ENCODE measurements around the gene ACOT11.
"Not testable (repeated sequence)": the region's sequence is repeated elsewhere in the genome, so short reads cannot be mapped to it uniquely, and the experiment has no call there.

Gene ACOT11

DNA sequence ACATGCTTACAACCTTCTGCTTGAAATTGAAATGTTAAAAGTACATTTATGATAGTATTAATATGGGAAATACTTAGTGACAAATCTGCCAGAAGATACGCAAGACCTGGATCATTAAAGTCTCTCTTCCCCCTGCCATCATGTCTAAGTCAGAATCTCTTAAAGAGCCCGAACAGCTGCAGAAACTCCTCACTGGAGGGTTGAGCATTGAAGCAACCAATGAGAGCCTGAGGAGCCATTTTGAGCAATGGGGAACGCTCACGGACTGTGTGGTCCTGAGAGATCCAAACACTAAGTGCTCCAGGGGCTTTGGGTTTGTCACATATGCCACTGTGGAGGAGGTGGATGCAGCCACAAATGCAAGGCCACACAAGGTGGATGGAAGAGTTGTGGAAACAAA, 11.4 kb upstream of the ACOT11 start:
- in situ Hi-C loops (cut with MboI; ENCODE audit: low sequenced_read_pairs): not testable (repeated sequence)

DNA sequence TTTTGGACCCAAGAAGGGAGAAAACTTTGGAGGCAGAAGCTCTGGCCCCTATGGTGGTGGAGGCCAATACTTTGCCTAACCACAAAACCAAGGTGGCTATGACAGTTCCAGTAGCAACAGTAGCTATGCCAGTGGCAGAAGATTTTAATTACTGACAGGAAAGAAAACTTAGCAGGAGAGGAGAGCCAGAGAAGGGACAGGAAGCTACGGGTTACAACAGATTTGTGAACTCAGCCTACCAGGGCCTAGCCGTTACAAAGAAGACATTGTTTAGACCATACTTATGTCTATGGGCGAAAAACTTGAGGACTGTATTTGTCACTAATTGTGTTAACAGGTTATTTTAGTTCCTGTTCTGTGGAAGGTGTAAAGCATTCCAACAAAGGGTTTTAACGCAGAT, 10.4 kb upstream of the ACOT11 start:
- in situ Hi-C loops (cut with MboI; ENCODE audit: low sequenced_read_pairs): no loop called here

DNA sequence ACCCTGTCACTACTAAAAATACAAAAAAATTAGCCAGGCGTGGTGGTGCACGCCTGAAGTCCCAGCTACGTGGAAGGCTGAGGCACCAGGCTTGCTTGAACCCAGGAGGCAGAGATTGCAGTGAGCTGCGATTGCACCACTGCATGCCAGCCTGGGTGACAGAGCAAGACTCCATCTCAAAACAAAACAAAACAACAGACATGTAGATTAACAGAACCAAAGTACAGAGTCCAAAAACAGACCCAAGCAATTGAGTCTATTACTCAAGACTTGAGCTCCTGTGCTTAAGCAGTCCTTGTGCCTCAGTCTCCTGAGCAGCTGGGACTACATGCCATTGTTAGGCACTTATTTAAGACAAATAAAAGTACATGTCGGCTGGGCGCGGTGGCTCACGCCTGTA, 9.5 kb upstream of the ACOT11 start:
- in situ Hi-C loops (cut with MboI; ENCODE audit: low sequenced_read_pairs): no loop called here

DNA sequence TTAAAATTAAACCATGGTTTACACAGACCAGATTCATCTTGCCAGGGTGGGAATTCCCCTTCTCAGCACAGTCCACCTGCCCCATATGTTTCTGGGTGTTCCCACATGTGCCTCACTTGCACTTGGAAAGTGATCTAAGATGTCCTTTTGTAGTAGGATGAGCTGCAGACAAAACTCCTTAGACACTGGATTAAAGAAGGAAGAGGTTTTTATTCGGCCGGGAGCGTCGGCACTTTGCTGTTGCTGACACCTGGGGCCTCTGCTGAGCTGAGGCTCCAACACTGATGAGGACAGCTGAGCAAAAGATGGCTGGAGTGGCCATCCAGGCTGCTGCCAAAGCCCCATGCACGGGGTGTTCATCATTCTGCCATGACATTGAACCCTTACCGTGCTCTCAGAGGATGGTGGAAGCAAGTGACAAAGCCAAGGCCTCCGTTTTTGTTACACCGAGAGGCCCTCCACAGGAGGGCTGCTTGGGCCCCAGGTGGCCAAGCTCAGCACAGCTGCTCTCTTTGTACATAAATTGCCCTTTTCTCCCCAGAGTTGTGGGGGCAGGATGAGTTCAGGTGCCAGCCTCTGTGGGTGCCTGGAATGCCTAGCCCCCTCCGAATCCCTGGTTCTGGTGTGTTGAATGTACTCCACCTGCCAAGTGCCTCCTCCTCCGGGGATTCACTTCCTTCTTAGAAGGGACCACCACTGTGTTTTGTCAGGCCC, 7.3 kb upstream of the ACOT11 start:
- in situ Hi-C loops (cut with MboI; ENCODE audit: low sequenced_read_pairs): no loop called here

DNA sequence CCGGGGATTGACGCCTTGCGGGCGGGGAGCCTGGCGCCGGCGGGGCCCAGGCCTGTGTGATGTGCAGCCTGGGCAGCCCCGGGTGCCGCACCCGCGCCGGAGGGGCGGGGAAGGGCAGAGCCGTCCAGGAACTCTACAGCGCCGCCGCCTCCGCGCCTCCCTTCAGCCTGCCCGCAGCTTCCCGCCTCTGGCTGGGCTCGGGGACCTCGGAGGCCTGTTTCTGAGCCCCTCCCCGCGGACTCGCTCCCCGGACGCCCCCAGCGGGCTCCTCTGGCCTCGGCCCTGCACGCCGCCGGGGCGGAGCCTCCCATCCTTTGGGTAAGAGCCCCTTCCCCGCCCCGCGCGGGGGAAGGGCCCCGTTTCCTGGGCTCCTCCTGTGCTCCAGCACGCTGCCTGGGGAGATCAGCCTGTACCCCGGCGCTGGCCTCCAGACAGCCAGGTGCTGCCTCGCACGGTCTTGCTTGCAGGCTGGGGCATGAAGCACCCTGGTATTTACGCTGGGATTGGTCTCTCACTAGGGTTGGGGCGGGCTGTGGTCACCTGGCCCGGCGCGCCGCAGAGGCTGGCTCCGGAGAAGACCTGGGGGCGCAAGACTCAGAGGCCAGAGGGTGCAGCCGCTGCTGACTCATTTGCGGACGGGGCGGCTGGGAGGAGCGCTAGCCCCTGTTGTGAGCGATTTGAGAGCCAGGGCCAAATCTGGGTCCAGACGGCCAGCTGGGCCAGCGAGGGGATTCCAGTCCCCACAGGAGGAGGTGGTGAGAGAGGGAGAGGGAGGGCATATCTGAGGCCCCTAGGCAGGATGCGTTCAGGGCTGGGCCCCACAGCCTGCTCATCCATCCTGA, 5.7 kb upstream of the ACOT11 start:
- in situ Hi-C loops (cut with MboI; ENCODE audit: low sequenced_read_pairs): no loop called here

DNA sequence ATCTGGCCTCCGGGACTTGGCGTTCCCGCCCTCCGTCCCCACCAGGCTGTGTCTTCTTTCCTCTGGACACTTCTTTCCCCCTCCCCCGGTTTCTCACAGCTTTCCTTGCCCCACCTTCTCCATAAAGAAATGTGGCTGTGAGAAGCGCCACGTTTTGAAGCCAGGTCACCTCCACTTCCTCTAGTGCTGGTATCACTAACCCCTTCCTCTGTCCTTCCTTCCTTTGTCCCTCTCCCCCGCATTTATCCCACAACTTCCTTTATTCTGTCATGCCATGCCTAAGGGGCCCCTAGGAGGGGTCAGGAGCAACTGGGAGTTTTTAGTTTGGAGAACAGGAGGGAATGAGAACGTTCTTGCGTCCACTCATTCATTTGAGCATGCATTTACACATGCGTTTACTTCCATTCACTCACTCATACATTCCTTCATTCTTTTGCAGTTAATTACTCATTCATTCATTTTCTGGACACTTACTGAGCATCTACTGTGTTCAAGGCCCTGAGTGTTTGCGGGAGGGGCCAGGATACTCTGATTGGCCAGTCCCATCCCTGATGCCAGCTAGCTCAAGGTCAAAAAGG, 5.0 kb upstream of the ACOT11 start:
- in situ Hi-C loops (cut with MboI; ENCODE audit: low sequenced_read_pairs): no loop called here

DNA sequence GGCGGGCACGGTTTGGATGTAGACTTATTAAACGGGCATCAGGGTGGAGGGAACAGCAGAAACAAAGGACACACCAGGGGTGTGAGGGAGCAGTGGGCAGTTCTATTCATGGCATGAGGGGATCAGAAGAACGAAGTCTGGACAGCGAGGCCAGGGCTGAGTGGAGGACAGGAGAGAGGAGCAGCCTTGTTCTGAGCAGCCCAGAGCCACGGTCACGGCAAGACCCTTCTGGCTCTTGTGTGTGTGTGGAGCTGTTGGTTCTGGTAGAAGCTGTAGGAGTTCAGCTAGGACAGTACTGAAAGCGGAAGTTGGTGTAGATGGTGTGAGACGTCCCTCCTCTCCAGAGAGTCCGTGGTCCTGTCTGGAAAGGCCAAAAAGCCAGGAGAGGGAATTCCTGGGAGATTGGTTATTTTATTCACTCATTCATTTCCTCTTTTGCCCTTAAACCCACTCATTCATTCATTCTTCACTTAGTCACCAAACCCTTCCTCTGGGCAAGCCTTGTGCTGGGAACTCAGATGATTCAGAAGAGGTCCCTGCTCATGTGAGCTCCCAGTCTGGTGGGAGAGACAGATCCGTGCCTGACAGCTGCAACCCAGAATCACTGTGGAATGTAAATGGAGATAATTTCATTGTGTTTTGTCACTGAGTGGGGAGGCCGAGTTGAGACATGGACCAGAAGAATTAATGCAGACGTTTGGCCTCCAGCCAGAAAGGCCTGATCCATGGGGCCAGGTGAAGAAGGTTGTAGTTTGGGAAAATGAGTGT, 4.1 kb upstream of the ACOT11 start:
- in situ Hi-C loops (cut with MboI; ENCODE audit: low sequenced_read_pairs): no loop called here

DNA sequence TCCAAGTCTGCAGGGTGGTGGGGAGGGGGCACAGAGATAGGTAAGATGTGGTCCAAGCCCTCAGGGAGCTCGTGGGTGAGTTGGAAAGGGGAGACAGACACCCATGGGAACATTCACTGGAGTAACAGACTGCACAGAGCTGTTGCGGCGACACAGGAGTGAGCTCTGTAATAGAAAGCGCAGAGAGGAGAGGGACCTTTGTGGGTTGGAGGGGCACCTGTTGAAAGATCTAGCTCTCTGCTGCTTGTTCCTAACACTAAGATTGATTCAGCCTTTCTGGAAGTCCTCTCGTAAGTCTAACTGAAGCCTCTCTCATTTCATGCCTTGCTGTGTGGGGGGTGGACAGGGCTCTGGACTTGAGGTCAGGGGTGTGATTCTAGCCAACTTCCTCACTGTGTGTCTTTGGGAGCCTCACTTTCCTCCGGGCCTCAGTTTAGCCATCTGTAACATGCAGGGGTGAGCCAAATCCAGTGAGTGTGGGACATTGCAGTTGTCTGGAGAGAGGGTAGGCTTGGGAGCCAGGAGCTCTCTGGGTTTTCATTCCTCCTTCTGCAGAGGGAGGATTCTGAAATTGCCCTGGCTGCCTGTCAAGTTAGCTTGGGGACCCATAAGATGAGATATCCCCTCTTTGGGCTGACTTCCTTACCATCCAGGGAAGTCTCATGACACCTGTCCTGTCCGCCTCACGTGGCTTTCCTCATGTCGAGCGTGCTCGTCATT, 2.0 kb upstream of the ACOT11 start:
- in situ Hi-C loops (cut with MboI; ENCODE audit: low sequenced_read_pairs): no loop called here

DNA sequence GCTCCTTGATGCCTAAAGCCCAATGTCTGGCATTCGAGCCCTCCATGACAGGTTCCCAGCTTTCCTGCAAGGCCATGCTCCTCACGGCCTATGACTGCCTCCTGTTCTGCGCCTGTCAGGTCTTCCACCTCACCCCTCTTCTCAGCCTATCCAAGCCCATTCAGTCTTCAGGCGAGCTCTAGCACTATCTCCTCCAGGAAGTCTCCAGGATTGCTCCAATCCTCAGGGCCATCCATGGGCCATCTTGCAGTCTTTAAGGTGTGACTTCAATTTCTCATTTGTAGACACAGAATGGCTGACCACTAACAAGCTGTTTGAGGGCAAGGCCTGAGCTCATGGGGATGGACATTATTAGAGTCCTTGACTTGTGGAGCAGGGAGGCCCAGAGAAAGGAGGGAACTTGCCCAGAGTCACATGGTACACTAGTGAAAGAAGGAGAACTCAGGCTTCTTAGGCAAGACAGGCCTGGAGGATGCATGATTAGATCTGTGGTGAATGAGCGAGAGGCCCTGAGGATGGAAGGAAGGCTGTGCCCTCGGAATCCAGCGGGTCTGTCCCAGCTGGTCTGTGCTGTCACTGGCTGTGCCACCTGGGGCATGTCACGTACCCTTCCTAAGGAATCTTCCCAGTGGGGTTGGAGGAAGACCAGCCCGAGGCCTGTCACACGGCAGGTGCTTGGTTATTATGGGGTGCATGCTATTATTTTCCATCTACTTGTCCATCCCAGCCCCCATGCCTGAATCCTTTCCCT, 1.2 kb upstream of the ACOT11 start:
- in situ Hi-C loops (cut with MboI; ENCODE audit: low sequenced_read_pairs): no loop called here

DNA sequence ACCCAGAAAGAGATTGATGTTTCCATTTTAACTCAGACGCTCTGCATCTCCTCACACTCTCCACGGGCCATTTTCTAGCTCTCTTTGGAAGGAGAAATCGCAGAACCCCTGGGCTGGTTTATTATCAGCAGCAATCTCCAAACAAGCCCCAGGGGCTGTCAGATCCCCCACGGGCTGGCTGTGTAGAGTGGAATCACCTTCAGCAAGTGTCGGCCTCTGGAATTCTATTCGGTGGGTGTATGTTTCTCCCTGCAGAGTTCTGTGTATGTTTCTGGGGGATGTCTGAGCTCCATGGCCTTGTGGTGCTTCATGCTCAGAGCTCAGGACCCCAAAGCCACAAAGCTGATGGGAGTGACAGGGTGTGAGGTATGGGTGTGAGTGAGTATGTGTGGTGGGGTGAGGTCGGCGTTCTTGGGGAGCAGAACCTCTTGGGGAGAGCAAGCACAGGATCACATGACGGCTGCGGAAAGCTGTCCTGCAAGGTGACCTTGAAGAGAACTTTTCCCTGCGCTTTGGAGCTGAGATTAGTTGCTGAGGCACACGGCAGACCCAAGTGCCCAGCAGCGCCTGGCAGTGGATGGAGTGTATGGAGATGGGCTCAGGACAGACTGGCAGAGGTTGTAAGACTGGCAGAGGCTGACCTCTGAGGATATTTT, 489 bp downstream of the ACOT11 start:
- in situ Hi-C loops (cut with MboI; ENCODE audit: low sequenced_read_pairs): no loop called here

DNA sequence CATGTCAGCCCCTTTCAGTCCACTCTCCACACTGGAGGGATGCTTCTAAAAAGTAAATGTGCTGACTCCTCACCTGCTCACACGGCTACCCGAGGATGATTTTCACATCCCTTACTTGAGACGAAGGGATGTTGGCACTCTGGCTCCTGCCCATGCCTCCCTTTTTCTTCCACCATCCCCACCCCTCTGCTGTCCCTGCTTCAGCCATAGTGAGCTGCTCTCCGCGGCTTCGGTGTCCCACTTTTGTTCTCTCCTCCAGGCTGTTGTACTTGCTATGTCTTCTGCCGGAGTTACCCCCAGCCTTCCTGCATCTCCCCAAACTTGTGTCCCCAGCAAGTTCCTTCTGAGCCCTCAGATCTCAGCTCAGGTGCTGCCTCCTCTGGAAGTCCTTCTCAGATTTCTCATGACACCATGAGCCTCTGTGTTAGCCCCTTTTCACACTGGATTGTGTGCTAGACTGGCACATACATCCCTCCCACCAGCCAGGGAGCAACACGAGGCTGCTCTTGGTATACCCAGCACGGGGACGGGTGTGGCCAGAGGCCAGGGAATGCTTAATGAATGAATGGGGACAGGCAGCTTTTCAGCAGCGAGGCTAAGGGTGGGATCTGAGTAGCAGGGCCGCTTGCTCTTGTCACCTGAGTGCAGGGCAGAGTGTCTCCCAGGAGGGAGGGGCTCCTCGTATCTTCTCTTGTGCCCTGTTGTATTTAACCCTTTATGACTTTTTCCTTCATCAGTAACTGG, 1.3 kb downstream of the ACOT11 start:
- in situ Hi-C loops (cut with MboI; ENCODE audit: low sequenced_read_pairs): no loop called here

DNA sequence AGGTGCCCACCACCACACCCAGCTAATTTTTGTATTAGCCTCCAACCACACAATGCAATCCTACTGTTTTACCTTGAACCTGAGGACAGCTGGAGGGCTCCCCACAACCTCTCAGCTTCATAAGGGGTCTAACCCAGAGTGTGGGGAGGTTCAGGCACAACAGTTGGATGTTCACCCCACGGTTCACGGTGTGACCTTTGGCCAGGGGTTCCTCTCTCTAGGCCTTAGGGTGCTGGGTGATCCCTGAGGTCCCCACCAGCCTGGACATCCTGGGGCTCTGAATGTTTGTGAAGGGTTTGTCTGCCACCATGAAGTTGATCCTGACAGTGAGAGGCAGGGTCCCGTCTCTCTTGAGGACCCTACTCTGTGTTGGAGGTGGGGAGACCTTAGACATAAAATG, 3.9 kb downstream of the ACOT11 start:
- in situ Hi-C loops (cut with MboI; ENCODE audit: low sequenced_read_pairs): no loop called here

DNA sequence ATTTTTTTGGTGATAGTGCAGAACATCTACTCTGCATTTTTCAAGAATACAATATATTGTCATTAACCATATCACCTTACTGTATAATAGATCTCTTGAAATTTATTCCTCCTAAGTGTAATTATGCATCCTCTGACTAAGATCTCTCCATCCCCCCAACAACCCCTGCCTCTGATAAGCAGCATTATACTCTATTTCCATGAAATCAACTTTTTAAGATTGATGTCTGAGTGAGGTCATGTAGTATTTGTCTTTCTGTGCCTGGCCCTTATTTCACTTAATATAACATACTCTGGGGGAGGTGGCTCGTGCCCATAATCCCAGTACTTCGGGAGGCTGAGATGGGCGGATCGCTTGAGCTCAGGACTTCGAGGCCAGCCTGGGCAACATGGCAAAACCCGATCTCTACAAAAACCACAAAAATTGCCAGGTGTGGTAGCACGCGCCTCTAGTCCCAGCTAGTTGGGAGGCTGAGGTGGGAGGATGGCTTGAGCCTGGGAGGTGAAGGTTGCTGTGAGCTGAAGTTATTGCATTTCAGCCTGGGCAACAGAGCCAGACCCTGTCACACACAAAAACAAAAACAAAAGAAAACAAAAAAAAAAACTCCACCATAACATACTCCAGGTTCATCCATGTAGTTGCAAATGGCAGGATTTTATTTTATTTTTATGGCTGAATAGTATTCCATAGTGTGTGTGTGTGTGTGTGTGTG, 5.7 kb downstream of the ACOT11 start:
- in situ Hi-C loops (cut with MboI; ENCODE audit: low sequenced_read_pairs): no loop called here

DNA sequence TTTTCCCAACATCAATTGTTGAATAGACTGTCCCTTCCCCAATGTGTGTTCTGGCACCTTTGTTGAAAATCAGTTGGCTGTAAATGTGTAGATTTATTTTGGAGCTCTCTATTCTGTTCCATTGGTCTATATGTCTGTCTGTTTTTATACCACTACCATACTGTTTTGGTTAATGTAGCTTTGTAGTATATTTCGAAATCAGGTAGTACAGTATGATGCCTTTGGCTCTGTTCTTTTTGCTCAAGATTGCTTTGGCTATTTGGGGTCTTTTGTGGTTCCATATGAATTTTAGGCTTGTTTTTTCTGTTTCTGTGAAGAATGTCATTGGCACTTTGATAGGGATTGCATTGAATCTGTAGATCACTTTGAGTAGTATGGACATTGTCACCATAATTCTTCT, 8.1 kb downstream of the ACOT11 start:
- in situ Hi-C loops (cut with MboI; ENCODE audit: low sequenced_read_pairs): no loop called here

DNA sequence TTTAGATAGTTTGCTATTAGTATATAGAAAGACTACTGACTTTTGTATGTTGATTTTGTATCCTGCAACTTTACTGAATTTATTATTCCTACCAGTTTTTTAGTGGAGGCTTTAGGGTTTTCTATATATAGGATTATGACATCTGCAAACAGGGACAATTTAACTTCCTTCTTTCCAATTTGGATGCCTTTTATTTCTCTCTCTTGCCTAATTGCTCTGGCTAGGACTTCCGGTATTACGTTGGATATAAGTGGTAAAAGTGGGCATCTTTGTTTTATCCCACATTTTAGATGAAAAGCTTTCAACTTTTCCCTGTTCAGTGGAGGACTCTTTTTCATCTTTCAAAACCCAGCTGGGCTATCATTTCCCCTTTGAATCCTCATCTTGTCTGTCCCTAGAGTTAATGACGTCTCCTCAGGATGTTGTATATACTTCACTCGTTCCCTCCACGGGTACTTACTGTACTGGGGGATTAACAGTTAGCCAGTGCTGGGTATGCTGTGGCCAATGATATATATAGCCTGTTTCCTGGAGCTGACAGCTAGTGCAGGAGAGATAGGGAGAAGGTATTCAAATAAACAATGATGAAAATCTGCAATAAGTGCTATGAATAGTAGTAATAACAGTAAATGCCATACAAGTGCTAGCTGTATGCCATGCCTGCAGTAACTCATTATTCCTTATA, 9.8 kb downstream of the ACOT11 start:
- in situ Hi-C loops (cut with MboI; ENCODE audit: low sequenced_read_pairs): no loop called here

DNA sequence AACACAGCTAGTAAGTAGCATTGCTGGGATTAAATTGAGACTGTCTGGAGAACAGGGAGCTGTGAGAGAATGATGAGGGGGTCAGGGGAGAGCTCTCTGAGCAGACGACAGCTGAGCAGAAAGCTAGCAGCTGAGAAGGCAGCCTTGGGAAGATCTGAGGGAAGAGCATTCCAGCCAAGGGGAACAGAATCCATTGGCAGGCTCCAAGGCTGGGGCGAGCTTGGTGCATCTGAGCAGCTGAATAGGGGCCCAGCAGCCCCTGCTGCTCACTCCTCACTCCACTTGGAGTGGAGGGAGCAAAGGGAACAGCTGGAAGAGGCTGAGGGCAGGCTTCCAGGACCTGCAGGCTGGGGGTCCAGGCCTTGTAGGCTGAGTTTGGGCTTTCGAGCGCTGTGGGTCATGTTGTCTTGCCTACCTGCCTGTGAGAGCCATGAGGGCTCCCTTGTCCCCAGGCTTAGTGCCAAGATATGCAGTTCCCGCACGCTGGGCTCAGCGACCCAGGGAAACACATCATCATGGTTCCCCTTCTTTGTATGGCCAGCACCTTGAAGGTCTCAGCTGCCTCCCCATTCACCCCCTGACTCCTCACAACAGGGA, 10.5 kb downstream of the ACOT11 start:
- in situ Hi-C loops (cut with MboI; ENCODE audit: low sequenced_read_pairs): no loop called here

DNA sequence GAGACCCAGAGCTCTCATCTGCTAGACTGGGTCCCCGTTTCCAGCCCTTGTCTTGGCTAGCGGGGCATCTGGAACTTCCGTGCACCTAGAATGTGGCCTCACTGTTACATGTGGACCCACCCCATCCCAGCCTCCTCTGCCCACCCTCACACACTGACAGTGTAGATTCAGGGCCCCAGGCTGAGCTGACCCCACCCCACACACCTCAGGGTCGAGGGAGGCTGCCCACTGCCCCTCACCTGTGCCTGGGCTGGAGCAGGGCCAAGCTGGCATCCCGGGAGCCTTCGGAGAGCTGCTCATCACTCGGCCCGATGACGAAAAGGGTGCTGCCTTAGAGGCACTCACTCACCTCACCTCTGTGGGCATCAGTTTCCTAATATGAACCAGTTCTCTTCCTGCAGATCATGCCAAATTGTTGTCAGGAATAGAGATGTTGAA, 11.1 kb downstream of the ACOT11 start:
- in situ Hi-C loops (cut with MboI; ENCODE audit: low sequenced_read_pairs): no loop called here

All from HL-60/S4 treated with phorbol 12-myristate 13-acetate at 8.2 ng/mL for 4 days and 3 days (cell line).